HG02852 (cell line): ENCODE measurements around the gene OSMR.
"Not testable (repeated sequence)": the region's sequence is repeated elsewhere in the genome, so short reads cannot be mapped to it uniquely, and the experiment has no call there.

Source experiments
- ATAC-seq: cut with Tn5 transposase; IDR thresholded peaks from one replicate; pipeline ENCODE4 v1.9.1; 2021; ENCODE audit warnings: mild to moderate bottlenecking, moderate library complexity; ENCODE audit not compliant: unreplicated experiment

Gene OSMR

DNA sequence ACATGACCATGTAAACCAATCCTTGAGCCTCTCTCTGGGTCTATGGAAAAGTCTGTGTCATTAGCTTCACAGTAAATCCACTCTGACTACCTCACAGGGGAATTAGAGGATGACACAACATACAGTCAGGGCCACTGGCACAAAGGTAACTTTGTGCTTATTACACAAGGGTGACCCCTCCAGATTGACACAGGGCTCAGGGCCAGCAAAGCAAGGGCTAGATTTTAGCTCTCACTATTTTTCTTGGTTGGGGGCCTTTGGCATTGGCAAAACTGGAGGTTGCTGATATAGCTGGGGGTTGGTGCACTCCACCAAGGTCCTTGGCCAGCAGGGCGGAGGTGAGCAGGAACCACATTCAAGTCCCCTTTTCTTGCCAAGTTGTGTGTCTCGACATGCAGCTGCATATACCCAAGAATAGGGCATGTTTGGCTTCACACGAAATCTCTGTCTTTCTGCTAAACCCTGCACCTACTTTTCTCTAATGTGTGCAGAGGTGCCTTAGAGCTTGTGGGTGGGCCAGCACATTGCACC is 15.2 kb upstream of the OSMR start:
- no peak for ATAC-seq

DNA sequence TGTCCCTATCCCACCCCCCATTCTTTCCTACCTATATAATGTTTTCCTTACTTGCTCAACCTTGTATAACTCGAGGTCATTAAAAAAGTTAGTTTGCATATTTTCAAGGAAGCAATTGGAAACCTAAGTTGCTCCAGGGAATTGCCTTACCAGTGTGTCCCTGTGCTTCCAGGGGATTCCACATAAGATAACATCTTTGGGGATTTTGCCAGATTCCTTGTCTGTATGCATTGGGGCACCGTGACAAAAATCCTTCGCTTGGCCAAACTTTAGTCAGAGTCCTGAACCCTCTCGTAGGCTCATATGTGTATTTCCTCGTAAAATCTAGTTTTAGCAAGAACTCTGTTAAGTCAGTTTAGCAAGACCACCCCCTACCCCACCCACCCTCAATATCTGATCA is 14.7 kb upstream of the OSMR start:
- ATAC-seq, result no peak

DNA sequence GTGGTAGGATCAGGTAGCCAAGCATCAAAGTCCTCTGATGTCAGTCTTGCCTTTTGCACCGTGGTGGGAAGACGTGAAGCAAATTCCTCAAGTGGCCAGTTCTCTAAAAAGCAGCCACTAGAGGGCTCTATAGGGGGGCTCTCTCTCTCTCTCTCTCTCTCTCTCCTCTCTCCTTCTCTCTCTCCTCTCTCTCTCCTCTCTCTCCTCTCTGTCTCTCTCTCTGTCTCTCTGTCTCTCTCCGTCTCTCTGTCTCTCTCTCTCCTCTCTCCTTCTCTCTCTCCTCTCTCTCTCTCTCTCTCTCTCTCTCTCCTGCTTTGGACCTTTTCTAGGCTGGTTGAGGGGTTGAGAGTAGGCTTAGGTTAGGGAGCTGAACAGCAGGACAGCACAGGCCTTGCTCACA is 13.9 kb upstream of the OSMR start:
- ATAC-seq, result no peak

DNA sequence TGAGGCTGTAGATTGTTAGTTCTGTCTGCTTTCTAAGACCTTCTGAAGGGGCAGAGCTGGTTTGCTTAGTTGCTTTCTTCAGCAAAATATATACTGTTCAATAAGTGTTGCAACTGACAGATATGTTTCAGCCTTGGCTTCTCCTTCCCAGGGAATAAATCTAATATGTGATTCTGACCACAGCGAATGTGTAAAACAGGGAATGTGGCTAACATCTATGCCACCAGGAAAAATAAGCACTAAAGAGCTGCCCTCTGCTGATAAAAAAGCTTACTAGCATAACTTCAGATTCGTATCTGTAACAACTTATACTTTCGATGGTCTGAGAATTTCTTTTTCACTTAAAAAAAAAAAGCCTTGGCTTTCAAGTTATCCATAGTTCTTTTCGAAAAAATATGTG is 13.0 kb upstream of the OSMR start:
- ATAC-seq, result no peak

DNA sequence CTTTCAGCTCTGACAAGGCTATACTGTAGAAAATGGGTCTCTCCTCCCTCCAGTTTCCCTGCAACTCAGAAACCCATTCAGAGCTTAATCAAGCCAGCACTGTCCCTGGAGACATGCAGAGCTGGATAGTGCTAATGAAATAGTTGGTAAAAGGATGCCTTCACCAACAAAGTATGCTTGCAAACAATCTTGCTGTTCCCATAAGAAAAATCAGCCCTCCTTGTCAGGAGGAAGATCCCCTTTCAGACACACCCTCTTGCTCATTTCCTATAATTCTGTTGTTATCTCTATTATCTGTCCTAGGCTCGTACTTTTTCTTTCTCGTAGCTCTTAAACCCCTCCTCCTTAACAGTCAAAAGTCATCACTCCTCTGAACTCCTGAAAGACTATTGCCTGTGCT is 9.9 kb upstream of the OSMR start:
- no peak for ATAC-seq

DNA sequence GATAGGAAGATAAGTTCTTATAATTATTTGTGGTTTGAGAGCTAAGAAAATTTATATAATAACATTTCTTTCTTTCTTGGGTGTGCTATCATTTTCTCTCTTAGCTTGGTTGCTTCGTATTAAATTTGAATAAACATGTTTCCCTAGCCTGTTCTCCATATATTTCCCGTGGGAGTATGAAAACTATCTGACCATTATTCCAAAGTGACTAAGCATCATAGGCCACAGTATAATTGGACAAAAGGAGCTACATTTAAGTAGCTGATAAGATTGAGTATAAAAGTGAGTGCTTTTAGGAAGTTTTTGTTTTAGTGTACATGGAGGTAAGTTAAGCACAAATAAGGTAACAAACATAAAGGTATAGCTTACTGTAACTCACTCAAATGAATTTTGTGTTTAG is 8.4 kb upstream of the OSMR start:
- ATAC-seq, result no peak

DNA sequence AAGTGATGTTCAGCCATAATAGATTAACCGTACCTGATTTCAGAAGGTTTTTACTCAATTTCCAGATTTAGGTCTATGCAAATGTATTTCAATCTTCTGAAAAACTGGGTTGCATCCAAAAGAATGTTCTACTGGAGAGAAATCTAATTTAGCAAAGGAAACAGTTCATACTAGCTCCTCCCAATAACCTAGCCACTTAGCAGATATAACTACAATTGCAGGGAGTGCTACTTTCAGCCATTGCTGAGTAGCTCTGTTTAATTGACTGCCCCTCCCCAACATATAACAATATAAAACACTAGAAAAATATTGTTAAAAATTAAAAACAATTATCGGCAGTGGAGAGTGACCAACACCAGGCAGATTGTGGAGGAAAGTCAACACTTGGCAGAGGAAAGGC is 7.9 kb upstream of the OSMR start:
- ATAC-seq, result no peak

DNA sequence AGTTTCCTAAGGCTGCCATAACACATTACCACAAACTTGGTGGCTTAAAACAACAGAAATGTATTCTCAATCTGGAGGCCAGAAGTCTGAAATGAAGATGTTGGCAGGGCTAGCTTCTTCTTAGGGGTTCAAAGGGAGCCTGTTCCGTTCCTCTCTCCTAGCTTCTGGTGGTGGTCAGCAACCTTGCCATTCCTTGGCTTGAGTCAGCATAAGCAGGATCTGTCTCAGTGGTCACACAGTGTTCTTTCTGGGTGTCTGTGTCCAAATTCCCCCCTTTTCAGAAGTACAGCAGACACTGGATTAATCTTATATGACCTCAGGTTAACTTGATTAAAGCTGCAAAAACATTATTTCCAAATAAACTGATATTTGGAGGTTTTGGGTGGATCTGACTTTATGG is 2.1 kb upstream of the OSMR start:
- ATAC-seq, result no peak

DNA sequence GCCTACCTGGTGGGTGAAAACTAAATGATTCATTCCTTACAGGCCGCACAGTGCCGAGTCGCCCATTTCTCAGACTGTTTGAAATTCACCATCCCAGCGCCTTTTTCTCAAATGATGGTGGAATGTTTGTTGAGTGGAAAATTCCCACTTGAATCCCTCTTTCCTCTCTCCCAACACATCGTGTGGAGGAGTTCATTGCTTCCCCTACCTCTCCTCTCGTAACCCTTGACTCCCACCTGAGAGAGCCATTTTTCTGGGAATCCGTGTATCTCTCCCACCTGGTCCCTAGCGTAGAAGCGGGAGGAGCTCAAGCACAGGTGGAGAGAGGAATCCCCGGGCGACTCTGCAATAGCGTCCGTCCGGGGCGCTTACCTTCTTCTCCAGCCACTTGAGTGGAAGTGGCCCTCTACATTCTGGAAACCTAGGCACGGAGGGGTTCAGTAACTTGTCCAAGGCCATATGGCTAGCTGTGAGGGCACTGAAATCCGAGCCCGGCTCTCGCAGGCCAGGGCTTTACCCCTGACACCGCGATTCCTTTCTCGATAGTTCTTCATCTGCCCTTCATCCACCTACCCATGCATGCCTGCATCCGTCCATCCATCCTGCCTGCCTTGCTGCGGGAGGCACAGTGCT is 683 bp downstream of the OSMR start:
- ATAC-seq, result no peak

DNA sequence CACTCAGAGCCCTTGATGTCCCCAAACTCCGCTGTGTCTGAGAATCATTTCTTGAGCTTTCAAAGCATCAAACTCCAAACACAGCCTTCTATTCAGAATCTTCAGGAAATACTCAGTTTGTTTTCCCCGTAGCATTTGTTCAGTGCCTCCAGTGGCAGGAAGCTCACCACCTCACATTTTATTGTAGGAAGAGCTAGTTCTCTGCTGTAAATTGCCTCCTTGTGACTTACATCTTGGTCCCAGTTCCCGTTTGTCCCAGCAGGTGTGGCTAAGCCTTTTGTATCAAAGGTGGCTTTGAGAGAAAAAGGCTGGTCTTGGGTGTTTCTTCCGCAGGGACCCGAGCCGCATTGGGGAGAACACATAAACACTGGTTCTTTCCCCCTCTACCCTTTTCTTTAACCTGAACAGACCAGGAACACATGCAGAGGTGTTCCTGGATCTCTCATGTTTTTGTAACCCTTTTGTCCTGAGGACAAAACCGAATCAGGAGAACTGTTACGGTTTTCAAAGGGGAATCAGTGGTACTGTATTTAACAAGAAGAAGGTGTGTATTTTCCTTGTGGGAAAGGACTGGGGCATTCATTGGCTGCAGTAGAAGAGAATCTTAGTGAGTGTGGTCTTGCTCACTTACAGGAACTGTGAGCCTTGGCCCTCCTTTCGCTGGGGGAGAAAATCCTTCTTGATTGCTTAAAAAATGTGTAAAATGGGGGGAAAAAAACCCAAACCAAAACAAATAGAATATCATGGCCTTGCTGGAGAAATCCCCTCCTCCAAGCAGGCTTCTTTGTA is 1.9 kb downstream of the OSMR start:
- no peak for ATAC-seq

DNA sequence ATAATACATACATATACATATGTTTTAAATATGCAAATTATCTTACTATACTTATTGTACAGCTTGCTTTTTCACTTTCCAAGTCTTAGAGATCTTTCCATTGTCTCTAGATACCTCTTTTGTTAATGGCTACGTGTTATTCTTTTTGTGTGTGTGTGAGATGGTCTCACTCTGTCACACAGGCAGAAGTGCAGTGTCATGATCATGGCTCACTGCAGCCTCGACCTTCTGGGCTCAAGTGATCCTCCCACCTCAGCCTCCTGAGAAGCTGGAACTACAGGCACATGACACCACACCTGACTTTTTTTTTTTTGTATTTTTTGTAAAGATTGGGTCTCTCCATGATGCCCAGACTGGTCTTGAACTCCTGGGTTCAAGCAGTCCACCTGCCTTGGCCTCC is 2.8 kb downstream of the OSMR start:
- no peak for ATAC-seq

DNA sequence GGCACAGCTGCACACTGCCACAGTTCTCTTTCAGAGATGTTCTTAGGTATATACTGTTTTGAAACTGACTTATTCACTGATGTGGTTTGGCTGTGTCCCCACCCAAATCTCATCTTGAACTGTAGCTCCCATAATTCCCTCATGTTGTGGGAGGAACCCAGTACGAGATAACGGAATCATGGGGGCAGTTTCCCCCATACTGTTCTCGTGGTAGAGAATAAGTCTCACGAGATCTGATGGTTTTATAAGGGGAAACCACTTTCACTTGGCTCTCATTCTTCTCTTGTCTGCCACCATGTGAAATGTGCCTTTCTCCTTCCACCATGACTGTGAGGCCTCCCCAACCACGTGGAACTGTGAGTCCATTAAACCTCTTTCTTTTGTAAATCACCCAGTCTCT is 5.8 kb downstream of the OSMR start:
- not testable (repeated sequence) for ATAC-seq

DNA sequence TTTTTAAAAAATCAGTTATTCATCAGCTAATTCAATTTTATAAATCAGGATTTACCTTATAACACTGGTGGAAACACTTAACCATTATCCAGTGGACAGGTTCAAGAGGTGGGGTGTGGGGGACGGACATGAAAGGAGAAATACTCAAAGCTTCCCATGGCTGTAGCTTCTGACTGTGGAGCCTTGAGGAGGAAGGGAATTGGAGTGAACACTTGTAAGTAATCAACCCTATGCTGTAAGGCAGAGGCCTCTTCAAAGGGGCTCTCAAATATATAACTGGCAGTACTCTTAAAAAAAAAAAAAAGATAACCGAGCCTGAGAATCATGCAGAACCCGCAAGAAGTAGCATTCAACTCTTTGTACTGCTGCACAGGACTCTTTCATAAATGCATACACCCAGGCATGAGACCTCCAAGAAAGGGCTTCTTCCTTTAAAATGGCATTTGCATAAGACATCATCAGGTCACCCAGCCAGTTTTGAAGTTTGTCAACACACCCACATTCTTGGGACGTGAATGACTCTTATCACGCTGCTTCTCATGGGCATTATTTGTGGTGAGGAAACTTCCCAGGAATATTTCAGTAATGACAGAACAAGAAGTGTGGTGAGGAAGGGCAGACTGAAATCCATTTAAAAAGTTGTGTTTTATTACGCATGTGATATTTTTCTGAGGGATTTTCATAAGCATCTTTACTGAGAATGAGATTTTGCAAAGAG is 8.1 kb downstream of the OSMR start:
- no peak for ATAC-seq

DNA sequence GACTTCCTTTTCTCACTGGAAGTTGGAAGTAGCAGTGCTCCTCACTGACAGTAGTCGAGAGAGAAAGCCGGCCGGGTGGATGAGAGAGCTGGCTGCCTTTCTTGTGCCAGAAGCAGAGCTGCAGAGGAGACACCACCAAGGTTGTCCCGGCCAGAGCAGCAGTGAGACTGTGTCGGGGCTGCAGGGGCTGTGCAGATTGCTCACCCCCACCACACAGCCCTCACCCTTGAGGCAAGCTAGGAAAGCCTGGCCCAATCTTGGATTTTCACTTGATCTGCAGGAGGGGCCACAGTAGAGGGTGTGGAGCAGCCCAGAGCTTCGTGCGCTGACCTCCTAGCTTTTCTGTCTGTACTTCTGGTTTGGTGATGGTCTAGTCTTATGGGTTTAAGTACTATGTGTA is 9.1 kb downstream of the OSMR start:
- ATAC-seq, result no peak

DNA sequence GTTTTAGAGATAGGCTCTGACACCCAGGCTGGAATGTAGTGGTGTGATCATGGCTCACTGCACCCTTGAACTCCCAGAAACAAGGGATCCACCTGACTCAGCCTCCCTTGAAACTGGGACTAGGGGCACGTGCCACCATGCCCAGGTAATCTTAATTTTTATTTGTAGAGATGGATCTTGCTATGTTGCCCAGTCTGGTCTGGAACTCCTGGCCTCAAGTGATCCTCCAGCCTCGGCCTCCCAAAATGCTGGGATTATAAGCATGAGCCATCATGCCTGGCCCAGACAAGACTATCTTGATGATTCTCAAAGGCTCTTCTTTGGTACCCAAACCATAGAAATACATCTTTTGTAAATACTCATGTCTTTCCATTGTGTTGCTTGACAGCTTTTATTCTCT is 10.8 kb downstream of the OSMR start:
- no peak for ATAC-seq

DNA sequence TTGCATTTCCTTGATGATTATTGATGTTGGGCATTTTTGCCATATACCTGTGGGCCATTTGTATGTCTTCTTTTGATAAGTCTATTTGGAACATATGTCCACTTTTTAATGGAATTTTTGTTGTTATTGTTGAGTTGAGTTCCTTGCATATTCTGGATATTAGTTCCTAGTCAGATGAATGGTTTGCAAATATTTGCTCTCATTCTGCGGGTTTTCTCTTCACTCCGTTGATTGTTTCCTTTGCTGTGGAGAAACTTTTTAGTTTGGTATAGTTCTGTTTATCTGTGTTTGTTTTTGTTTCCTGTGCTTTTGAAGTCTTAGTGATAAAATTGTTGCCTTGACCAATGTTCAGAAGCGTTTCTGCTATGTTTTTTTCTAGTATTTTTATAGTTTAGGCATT is 13.0 kb downstream of the OSMR start:
- no peak for ATAC-seq

DNA sequence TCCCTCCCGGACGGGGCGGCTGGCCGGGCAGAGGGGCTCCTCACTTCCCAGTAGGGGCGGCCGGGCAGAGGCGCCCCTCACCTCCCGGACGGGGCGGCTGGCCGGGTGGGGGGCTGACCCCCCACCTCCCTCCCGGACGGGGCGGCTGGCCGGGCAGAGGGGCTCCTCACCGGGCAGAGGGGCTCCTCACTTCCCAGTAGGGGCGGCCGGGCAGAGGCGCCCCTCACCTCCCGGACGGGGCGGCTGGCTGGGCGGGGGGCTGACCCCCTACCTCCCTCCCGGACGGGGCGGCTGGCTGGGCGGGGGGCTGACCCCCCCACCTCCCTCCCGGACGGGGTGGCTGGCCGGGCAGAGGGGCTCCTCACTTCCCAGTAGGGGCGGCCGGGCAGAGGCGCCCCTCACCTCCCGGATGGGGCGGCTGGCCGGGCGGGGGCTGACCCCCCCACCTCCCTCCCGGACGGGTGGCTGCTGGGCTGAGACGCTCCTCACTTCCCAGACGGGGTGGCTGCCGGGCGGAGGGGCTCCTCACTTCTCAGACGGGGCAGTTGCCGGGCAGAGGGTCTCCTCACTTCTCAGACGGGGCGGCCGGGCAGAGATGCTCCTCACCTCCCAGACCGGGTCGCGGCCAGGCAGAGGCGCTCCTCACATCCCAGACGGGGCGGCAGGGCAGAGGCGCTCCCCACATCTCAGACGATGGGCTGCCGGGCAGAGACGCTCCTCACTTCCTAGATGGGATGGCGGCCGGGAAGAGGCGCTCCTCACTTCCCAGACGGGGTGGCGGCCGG is 16.4 kb downstream of the OSMR start:
- not testable (repeated sequence) for ATAC-seq

DNA sequence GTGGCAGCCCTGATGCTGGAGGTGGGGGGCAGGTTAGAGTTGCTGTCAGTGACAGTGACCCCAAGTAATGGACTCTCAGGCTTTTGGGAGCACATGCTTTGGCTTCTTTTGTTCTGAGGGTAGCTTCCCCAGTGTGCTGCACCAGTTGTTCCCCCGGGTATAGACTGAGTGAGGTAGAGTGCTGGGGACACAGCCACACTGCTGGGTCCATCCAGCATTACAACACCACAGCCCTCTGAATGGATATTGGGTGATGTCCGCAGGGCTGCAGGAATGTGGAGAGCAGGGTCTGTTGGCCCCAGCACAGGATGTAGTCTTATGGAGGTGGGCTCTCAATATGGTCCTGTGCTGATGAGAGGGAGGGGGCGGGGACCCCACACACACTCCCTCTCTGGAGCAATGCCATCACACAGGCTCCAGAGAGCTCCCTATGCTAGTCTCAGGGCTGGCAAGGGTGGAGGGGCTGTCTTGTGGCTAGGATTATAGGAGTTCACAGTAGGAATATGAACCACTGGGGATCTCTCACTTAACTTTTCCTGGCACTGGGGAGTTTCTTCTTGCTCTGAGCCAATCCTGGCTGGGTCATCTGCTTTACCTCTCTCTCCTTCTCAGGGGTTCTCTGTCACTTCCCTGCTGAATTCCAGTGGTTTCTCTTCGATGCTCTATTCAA is 20.7 kb downstream of the OSMR start:
- no peak for ATAC-seq

DNA sequence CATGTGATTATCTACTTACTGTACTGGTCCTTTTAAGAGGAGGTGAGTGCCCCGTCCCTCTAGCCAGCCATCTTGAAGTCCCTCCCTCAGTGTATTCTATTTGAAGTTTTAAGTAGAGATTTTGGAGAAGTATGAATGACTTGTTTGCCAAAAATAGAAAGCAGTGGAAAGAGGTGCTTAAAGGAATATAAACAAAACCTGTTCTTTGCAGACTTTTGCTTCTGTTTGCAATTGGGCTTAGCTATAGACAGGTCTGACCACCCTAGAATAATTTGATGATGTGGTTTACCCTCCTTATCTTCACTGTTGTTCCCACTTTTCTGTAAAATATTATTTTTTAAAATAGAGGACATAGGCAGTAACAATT is 21.2 kb downstream of the OSMR start:
- no peak for ATAC-seq

DNA sequence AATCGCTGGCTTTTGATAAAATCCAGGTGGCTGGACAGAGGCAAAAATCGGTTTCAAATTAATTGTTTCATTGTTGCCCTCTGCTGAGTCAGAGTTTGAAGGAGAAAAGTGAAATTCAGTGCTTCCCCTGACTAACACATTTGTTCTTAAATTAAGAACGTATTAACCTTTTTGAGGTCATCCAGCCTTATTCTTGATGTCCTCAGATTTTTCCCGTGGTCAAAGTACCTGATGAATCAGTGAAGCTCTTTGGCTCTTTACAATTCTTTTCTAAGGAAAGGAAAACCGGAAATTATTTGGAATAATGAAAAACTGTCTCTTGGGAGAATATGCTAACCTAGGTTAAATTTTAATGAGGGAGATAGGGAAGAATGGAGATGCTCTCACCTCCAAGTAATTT is 21.6 kb downstream of the OSMR start:
- no peak for ATAC-seq

DNA sequence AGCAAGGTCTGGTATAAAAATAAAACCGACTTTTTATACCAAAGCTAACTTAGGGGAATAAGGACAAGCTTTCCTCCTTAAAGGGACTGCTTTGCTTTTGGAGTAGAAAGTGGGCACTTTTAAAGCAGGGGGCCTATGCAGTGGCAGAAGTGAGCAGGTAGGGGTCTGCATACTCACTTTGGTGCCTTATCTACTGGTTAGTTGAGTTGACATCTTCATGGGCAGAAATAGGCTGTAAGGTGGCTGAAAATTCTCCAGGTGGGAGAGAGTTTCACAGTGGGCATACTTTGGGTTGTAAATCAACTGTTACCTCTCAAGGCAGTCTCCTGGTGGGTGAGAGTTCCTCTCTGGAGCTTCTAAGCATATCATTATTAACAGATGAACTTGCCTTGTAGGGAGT is 24.8 kb downstream of the OSMR start:
- no peak for ATAC-seq
